ENCODE data around the gene ZGPAT.

Gene ZGPAT

DNA sequence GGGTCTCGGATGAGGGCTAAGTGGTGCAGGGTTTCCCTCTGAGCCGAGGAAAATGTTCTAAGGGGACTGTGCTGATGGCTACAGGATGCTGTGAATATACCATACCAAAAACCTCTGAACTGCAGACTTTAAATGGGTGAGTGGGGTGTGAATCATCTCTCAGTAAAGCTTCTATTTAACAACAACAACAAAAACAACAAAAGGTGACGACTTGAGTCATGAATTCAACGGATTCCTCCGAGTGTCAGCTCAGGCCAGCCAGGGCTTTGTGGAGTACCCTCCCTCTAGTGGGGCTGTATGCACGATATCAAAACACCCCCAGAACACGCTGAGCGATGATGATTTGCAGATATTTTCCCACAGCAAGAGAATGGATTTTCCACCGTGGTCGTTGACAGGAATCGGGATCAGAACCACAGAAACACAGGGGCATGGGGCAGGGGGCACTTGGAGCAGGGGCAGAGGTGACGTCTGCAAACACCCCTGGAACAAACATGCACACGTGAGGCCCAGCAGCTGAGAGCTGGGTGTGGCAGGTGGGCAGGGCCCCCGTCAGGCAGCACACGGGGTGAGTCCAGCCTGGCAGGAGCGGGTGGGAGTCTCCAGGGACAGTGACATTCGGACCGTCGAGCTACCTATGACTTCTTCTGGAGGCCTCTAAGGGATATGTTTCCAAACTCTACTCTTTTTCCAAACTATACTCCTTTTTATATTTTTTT is 70.4 kb downstream of the ZGPAT start:
- no peak overlapping the region for H3K4me3 ChIP-seq (ENCODE audit: low read depth, low read length)

DNA sequence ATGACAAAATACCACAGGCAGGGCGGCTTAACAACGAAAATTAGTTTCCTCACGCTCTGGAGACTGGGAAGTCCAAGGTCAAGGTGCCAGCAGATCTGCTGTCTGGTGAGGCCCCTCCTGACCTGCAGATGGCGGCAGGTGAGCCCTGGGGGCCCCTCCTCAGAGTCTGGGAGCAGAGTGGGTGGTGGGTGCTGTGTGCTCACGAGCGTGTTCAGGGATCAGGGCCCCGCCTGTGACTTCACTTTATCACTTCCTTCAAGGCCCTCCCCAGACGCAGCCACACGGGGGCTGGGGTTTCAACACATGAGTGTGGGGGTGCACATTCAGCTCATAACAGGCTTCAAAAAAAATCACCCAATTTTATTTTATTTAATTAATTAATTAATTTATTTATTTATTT is 71.0 kb downstream of the ZGPAT start:
- no peak overlapping the region for H3K4me3 ChIP-seq (ENCODE audit: low read depth, low read length)

GRCh38 chr20:63781181-63781580 is 73.3 kb downstream of the ZGPAT start:
- H3K4me3 ChIP-seq (ENCODE audit: low read depth, low read length) = no peak overlapping the region

- H3K4me3 ChIP-seq (ENCODE audit: low read depth, low read length) = no peak overlapping the region
Observed at GRCh38 chr20:63782051-63782471, 74.2 kb downstream of the ZGPAT start.

DNA sequence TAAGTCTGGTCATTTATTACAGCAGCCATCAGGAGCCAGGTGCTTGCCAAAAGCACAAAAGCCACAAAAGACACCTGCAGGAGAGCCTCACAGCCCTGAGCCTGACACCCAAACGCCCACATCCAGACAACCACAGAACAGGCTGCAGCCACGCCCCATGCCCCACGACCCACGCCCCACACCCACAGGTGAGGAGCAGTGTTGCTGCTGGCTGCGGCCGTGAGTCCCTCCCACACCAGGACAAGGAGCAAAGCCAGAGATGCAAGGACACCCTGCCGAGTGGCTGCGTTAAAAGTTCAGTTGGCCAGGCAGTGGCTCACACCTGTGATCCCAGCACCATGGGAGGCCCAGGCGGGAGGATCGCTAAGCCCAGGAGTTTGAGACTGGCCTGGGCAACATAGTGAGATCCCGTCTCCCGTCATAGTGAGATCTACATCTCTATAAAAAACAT is 74.7 kb downstream of the ZGPAT start:
- no peak overlapping the region for H3K4me3 ChIP-seq (ENCODE audit: low read depth, low read length)

- no peak overlapping the region for H3K4me3 ChIP-seq (ENCODE audit: low read depth, low read length)
Observed at GRCh38 chr20:63783970-63784369, 76.1 kb downstream of the ZGPAT start.

DNA sequence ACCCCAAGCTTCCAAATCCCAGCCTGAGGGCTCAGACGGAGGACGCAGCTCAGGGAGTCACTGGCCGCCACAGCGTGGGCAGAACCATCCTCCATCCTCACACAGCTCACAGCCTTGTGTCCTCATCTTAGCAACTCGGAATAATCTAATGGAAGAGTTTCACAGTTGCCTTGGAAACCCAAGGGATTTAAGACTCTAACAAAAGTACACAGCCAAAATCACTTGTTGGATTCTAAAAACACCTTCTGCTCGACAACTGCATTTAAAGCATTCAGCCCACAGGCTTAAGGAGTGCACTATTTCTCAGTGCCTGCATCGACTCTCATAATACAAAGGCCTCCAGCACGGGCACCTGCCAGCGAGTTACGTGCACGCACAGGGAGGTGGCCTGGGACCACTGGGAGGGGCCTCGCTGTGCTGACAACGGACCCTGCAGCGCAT is 77.9 kb downstream of the ZGPAT start:
- H3K4me3 ChIP-seq (ENCODE audit: low read depth, low read length) = no peak overlapping the region

All from iPS-11a (cell line).